Measurements from ENCODE around the gene CNTRL. TPM values are rescaled to one million over a fixed set of nuclear protein-coding genes. Genes with fewer than 3 reads are reported as not detected.

The CNTRL gene
- total RNA-seq, 1 donor from 2014 or later = 23.3 TPM

- no peak for DNase-seq (ENCODE audit: low spot score in 2 of 2, unreplicated experiment in 2 of 2)
- Mint-ChIP-seq H3K4me1 (no peaks in the 10 kb centered on the region), H3K9me3 (no peaks in the 10 kb centered on the region), H3K36me3 (no peaks in the 10 kb centered on the region), H3K4me3 (no peak overlapping the region), H3K27ac (no peak overlapping the region), H3K27me3 (ENCODE audit: low read depth) (no peaks in the 10 kb centered on the region)
- TF ChIP-seq, protein P1, sequence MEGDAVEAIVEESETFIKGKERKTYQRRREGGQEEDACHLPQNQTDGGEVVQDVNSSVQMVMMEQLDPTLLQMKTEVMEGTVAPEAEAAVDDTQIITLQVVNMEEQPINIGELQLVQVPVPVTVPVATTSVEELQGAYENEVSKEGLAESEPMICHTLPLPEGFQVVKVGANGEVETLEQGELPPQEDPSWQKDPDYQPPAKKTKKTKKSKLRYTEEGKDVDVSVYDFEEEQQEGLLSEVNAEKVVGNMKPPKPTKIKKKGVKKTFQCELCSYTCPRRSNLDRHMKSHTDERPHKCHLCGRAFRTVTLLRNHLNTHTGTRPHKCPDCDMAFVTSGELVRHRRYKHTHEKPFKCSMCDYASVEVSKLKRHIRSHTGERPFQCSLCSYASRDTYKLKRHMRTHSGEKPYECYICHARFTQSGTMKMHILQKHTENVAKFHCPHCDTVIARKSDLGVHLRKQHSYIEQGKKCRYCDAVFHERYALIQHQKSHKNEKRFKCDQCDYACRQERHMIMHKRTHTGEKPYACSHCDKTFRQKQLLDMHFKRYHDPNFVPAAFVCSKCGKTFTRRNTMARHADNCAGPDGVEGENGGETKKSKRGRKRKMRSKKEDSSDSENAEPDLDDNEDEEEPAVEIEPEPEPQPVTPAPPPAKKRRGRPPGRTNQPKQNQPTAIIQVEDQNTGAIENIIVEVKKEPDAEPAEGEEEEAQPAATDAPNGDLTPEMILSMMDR (IDR thresholded peaks at IDR 0.05; ENCODE audit: unreplicated experiment) = no peak
These were observed 144.8 kb downstream of the CNTRL start for GRCh38 chr9:121219530-121219929.

DNA sequence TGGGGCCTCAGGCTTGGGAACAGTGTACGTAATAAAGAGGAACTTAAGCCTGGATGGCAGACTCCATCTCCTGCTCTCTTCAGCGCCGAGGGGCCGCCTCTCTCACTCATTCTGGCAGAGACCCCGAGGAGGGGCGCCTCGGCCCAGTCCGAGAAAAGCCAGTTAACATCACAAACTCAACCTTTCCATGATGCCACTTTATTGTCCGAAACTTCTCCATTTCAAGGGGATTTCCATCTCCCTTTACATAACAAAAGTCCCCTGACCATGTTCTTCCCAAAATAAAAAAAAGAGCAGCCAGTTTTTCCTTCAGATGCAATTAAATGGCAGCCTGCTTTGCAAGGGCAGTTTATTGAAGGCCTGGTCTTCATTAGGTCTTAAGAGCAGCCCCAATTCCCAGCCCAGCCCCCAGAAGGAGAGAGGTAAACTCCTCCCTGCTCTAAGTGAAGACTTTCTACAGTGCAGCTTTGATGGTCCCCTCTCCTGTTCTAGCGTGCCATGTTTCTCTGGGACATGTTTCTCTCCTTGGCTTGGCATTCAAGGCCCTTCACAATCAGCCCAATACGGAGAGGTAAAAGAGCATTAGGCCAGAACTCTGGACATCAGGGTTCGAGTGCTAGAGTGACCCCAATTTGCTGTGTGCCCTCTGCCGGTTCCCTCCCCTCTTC lies 146.4 kb downstream of the CNTRL start:
- Mint-ChIP-seq H3K4me1 (no peaks in the 10 kb centered on the region), H3K27ac (no peak overlapping the region), H3K36me3 (no peaks in the 10 kb centered on the region), H3K9me3 (no peaks in the 10 kb centered on the region), H3K27me3 (ENCODE audit: low read depth) (peaks cover 2% of the 10 kb centered on the region), H3K4me3 (no peak overlapping the region)
- no peak for DNase-seq (ENCODE audit: low spot score in 2 of 2, unreplicated experiment in 2 of 2)
- TF ChIP-seq, protein P1 (IDR thresholded peaks at IDR 0.05; ENCODE audit: unreplicated experiment) = no peak

DNA sequence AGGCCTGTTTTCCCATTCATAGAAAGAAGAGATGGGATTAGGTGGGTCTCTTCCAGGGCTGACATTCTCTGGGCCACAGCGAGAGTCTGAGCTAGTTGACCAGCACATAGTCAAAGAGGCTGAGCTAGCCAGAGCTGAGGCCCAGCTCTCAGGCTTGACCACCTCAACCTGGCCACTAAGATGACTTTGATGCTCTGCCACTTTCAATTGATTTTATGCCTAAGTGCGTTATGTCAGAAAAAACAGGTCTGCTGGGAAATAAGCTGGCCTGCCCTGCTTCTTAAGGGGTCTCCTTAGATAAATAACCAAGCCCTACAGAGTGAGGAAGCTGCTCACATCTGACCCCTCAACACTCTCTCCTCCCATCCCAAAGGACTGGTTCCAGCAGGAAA lies 146.9 kb downstream of the CNTRL start:
- H3K27ac Mint-ChIP-seq = no peak overlapping the region
- TF ChIP-seq, protein P1 (IDR thresholded peaks at IDR 0.05; ENCODE audit: unreplicated experiment) = no peak
- no peak for DNase-seq (ENCODE audit: low spot score in 2 of 2, unreplicated experiment in 2 of 2)
- H3K36me3 Mint-ChIP-seq = no peaks in the 10 kb centered on the region
- no peaks in the 10 kb centered on the region for H3K9me3 Mint-ChIP-seq
- H3K27me3 Mint-ChIP-seq (ENCODE audit: low read depth) = peaks cover 2% of the 10 kb centered on the region
- H3K4me3 Mint-ChIP-seq = no peak overlapping the region
- H3K4me1 Mint-ChIP-seq = no peaks in the 10 kb centered on the region

DNA sequence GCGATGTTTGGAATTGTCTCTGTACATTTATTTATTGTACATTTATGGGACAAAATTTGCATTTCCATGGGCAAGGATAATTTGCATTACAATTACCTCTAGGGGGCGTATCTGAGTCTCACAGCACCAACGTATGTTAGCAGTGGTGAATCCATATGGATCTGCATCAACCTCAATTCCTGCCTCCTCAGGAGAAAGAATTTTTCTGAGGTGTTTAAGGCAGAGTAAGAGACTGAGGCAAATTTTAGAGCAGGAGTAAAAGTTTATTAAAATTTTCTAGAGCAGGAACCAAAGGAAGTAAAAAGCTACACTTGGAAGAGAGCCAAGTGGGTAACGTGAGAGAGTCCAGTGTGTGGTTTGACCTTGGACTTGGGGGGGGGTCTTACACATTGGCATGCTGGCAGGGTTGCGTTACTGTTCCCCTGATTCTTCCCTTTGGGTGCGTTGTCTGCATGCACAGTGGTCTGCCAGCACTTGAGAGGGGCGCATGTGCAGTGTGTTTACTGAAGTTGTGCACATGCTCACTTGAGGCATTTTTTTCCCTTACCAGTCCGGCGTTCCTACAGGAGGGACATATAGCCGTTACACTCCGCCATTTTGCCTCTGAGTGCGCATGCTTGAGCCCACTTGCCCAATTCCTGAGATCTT lies 147.9 kb downstream of the CNTRL start:
- no peak overlapping the region for H3K4me3 Mint-ChIP-seq
- DNase-seq (ENCODE audit: low spot score in 2 of 2, unreplicated experiment in 2 of 2) = no peak
- no peaks in the 10 kb centered on the region for H3K36me3 Mint-ChIP-seq
- peaks cover 2% of the 10 kb centered on the region for H3K27me3 Mint-ChIP-seq (ENCODE audit: low read depth)
- TF ChIP-seq, protein P1 (IDR thresholded peaks at IDR 0.05; ENCODE audit: unreplicated experiment) = peak; percentile 44
- H3K27ac Mint-ChIP-seq = no peak overlapping the region
- H3K4me1 Mint-ChIP-seq = no peaks in the 10 kb centered on the region
- no peaks in the 10 kb centered on the region for H3K9me3 Mint-ChIP-seq

- no peak for DNase-seq (ENCODE audit: low spot score in 2 of 2, unreplicated experiment in 2 of 2)
- H3K27me3 Mint-ChIP-seq (ENCODE audit: low read depth) = peaks cover 2% of the 10 kb centered on the region
- H3K9me3 Mint-ChIP-seq = no peaks in the 10 kb centered on the region
- no peaks in the 10 kb centered on the region for H3K36me3 Mint-ChIP-seq
- no peaks in the 10 kb centered on the region for H3K4me1 Mint-ChIP-seq
- H3K27ac Mint-ChIP-seq = no peak overlapping the region
- no peak overlapping the region for H3K4me3 Mint-ChIP-seq
- TF ChIP-seq, protein P1 (IDR thresholded peaks at IDR 0.05; ENCODE audit: unreplicated experiment) = no peak
These were observed 150.5 kb downstream of the CNTRL start for GRCh38 chr9:121225240-121225639.
